Thoracic aorta (tissue), 2 donors: ENCODE results near the gene GSTM3. TPM values are rescaled to one million over a fixed set of nuclear protein-coding genes. Genes with fewer than 3 reads are reported as not detected.

Experiments
- ATAC-seq: fragments of 150-250 bp; one replicate; pipeline ENCODE4 v1.8.0; 2017; ENCODE audit warnings: low read depth; ENCODE audit not compliant: insufficient number of reproducible peaks, low FRiP score
- DNase-seq: peaks from one replicate; pipeline ENCODE4 v3.0.0-alpha.2; 2020; ENCODE audit warnings: low spot score
- H3K27ac ChIP-seq, 2 donors: fragments of 200-600 bp; sonication (generic); 1 replicate in 1 of 2; 2 replicates in 1 of 2; pipeline ENCODE4 v1.5.1; 2016; ENCODE audit warnings: mild to moderate bottlenecking in 2 of 2, moderate library complexity in 2 of 2
- H3K27me3 ChIP-seq: fragments of 200-600 bp; sonication (generic); replicated peaks from 2 replicates; pipeline ENCODE4 v1.6.0; 2016; ENCODE audit warnings: mild to moderate bottlenecking; ENCODE audit not compliant: insufficient read depth
- H3K36me3 ChIP-seq: fragments of 200-600 bp; sonication (generic); one replicate; pipeline ENCODE4 v1.5.1; 2016
- H3K4me1 ChIP-seq, 2 donors: fragments of 200-600 bp; sonication (generic); 1 replicate in 1 of 2; 2 replicates in 1 of 2; pipeline versions ENCODE4 v1.5.1 to v1.6.0; 2016; ENCODE audit warnings: low read depth in 2 of 2, mild to moderate bottlenecking in 1 of 2; ENCODE audit not compliant: control insufficient read depth in 1 of 2
- H3K4me3 ChIP-seq: fragments of 200-600 bp; sonication (generic); 2 replicates; pipeline ENCODE4 v1.5.1; 2016; ENCODE audit warnings: mild to moderate bottlenecking
- H3K9me3 ChIP-seq: fragments of 200-600 bp; sonication (generic); 2 replicates; pipeline ENCODE4 v1.5.1; 2016
- CTCF ChIP-seq: fragments of 200-600 bp; sonication (generic); IDR thresholded peaks from one replicate; pipeline ENCODE4 v1.5.1; 2019; ENCODE audit warnings: antibody characterized with exemption
- total RNA-seq, 2 donors: library from RNA; depleted of rRNA; stranded (reverse); fragments of >200 nt; gene quantifications; one replicate each; pipeline versions ENCODE4 v1.1.0 to v1.2.3, GENCODE V29; 2016

The GSTM3 gene
- total RNA-seq, 2 donors from 2014 or later: 33.1 to 68.6 TPM

- peak; percentile 3 for ATAC-seq
Measured at GRCh38 chr1:109784551-109785252, 43.9 kb upstream of the GSTM3 start.

GRCh38 chr1:109783436-109783835, 42.6 kb upstream of the GSTM3 start:
- Histone ChIP-seq H3K4me3 (peak overlapping the region; percentile 21), H3K27ac (peak overlapping the region; percentile 53 to 86), H3K27me3 (no peaks in the 10 kb centered on the region), H3K9me3 (no peaks in the 10 kb centered on the region), H3K36me3 (no peaks in the 10 kb centered on the region), H3K4me1 (peaks cover 20 to 41% of the 10 kb centered on the region in 2 donors)
- DNase-seq: no peak
- no peak for TF ChIP-seq CTCF
- peak; percentile 74 for ATAC-seq

More at GRCh38 chr1:109784551-109785252, 43.9 kb upstream of the GSTM3 start:
- H3K36me3 ChIP-seq: no peaks in the 10 kb centered on the region
- no peaks in the 10 kb centered on the region for H3K9me3 ChIP-seq
- DNase-seq: no peak
- peaks cover 20 to 41% of the 10 kb centered on the region in 2 donors for H3K4me1 ChIP-seq
- no peak overlapping the region for H3K4me3 ChIP-seq
- peak overlapping the region; percentile 31 to 86 for H3K27ac ChIP-seq
- H3K27me3 ChIP-seq: no peaks in the 10 kb centered on the region
- no peak for TF ChIP-seq CTCF

DNA sequence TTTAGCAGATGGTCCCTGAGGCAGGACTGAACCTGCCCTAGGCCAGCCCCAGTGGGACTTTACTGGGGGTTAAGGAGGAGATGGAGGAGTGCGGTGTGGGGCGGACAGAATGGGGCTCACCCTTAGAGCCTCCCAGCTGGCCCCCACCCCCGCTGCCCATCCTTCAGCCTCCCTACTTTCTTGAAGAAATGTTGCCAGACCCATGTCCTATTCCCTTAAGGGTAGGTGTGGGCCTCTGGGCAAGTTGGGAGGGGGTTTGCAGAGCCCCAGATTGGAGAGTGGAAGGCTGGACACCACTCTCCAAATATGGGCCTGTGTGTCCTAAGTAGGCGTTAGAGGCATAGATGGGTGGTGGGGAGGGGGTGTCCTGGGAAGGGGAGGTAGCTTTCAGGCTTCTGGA, 42.1 kb upstream of the GSTM3 start:
- ATAC-seq: no peak
- H3K4me1 ChIP-seq: peaks cover 20 to 41% of the 10 kb centered on the region in 2 donors

GRCh38 chr1:109782514-109782913, 41.7 kb upstream of the GSTM3 start:
- Histone ChIP-seq H3K9me3 (no peaks in the 10 kb centered on the region), H3K4me1 (peaks cover 20 to 38% of the 10 kb centered on the region in 2 donors), H3K27ac (peak overlapping the region; percentile 53 to 86), H3K4me3 (no peak overlapping the region), H3K36me3 (no peaks in the 10 kb centered on the region), H3K27me3 (no peaks in the 10 kb centered on the region)
- ATAC-seq: no peak
- no peak for TF ChIP-seq CTCF
- no peak for DNase-seq

More for the DNA sequence above, 42.1 kb upstream of the GSTM3 start:
- Histone ChIP-seq H3K36me3 (no peaks in the 10 kb centered on the region), H3K9me3 (no peaks in the 10 kb centered on the region), H3K4me3 (peak overlapping the region; percentile 21), H3K27ac (peak overlapping the region; percentile 53 to 86), H3K27me3 (no peaks in the 10 kb centered on the region)
- DNase-seq: no peak
- no peak for TF ChIP-seq CTCF

GRCh38 chr1:109781806-109782205, 41.0 kb upstream of the GSTM3 start:
- Histone ChIP-seq H3K27ac (no peak overlapping the region), H3K4me1 (peaks cover 19 to 35% of the 10 kb centered on the region in 2 donors)
- ATAC-seq: no peak

More at GRCh38 chr1:109781806-109782205, 41.0 kb upstream of the GSTM3 start:
- DNase-seq: no peak
- TF ChIP-seq CTCF: no peak
- H3K4me3 ChIP-seq: no peak overlapping the region
- no peaks in the 10 kb centered on the region for H3K27me3 ChIP-seq
- H3K9me3 ChIP-seq: no peaks in the 10 kb centered on the region
- H3K36me3 ChIP-seq: no peaks in the 10 kb centered on the region
